Measurements from ENCODE around the gene C1orf210.

The C1orf210 gene

GRCh38 chr1:43305926-43306687 lies 20.7 kb upstream of the C1orf210 start:
- TF ChIP-seq, protein P1, sequence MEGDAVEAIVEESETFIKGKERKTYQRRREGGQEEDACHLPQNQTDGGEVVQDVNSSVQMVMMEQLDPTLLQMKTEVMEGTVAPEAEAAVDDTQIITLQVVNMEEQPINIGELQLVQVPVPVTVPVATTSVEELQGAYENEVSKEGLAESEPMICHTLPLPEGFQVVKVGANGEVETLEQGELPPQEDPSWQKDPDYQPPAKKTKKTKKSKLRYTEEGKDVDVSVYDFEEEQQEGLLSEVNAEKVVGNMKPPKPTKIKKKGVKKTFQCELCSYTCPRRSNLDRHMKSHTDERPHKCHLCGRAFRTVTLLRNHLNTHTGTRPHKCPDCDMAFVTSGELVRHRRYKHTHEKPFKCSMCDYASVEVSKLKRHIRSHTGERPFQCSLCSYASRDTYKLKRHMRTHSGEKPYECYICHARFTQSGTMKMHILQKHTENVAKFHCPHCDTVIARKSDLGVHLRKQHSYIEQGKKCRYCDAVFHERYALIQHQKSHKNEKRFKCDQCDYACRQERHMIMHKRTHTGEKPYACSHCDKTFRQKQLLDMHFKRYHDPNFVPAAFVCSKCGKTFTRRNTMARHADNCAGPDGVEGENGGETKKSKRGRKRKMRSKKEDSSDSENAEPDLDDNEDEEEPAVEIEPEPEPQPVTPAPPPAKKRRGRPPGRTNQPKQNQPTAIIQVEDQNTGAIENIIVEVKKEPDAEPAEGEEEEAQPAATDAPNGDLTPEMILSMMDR (IDR thresholded peaks at IDR 0.05; ENCODE audit: low read length, missing control alignments) = no peak
- no peak overlapping the region for H3K4me3 ChIP-seq (replicated peaks; ENCODE audit: low read depth, low read length)

DNA sequence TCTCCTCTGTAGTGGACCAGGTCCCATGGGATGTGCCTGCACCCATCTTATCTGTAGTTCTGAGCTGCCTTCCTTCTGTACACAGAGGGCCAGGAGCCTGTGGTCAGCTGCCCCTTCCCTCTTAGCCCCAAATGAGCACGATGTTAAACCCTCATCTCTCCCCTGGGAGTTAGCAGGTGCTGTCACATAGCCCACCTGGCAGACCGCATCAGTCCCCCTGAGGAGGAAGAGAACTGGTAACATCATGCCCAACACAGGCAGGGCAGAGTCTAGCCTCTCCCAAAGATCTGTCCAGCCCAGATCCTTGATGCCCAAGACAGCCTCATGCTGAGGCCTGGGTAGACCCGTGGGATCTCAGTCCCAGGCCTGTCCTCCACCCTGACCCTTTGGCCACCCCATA lies 20.1 kb upstream of the C1orf210 start:
- no peak for DNase-seq (ENCODE audit: low read depth)
- TF ChIP-seq, protein P1 (IDR thresholded peaks at IDR 0.05; ENCODE audit: low read length, missing control alignments) = no peak
- H3K4me3 ChIP-seq (replicated peaks; ENCODE audit: low read depth, low read length) = no peak overlapping the region

More at GRCh38 chr1:43305926-43306687, 20.7 kb upstream of the C1orf210 start:
- DNase-seq (ENCODE audit: low read depth) = no peak

- TF ChIP-seq, protein P1 (IDR thresholded peaks at IDR 0.05; ENCODE audit: low read length, missing control alignments) = no peak
- no peak overlapping the region for H3K4me3 ChIP-seq (replicated peaks; ENCODE audit: low read depth, low read length)
- DNase-seq (ENCODE audit: low read depth) = no peak
Measured at GRCh38 chr1:43304771-43305300, 19.5 kb upstream of the C1orf210 start.

DNA sequence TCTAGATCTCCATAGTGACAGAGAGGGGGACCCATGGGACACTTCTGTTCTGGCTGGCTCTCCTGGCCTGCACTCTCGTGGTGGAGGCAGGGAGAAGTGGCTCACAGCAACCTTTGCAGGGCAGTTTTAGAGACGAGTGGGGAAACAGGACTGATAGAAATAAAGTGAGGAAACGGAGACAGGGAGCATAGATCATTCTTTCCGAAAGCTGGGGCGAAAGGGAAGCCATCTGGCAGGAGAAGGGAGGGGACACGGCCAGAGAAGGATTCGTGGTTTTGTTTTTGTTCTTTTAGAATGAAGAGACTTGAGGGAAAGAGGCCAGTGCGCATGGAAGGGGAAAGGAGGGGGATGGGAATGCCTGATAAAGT lies 18.9 kb upstream of the C1orf210 start:
- H3K4me3 ChIP-seq (replicated peaks; ENCODE audit: low read depth, low read length) = no peak overlapping the region
- TF ChIP-seq, protein P1 (IDR thresholded peaks at IDR 0.05; ENCODE audit: low read length, missing control alignments) = no peak
- no peak for DNase-seq (ENCODE audit: low read depth)

DNA sequence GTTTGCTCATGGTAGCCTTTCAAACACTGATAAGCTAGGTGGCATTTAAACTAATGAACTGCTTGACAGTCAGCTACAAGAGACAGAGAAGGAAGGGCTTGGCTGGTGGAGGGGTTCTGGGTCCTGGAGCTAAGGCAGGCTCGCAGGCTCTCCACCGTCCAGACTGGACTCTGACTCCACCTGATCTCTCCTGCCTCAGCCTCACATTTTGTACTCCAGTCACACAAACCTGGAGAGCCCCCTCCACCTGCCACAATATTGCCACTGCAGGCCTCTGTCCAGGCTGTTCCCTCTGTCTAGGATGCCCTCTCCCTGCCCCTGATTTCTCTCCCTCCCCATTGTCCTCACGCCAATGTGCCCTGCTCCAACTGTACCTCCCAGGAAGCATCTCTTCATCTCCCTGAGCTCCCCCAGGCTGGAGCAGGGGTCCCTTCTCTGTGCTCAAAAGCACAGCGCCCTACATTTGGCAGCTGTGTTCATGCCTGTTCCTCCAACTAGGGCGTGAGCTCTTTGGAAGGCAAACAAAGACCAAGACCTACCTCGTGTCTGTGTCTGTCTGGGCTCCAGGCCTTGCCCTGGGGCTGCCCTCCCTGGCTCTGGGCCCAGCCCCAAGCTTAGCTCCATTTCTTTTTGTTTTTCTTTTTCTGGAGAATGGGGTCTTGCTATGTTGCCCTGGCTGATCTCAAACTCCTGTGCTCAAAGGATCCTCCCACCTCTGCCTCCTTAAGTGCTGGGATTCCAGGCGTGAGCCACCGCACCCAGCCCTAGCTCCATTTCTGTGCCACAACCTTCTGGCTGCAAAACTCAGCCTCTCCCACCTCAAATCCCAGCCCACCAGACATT lies 18.3 kb upstream of the C1orf210 start:
- DNase-seq (ENCODE audit: low read depth) = no peak
- no peak overlapping the region for H3K4me3 ChIP-seq (replicated peaks; ENCODE audit: low read depth, low read length)
- TF ChIP-seq, protein P1 (IDR thresholded peaks at IDR 0.05; ENCODE audit: low read length, missing control alignments) = no peak

- no peak for DNase-seq (ENCODE audit: low read depth)
- H3K4me3 ChIP-seq (replicated peaks; ENCODE audit: low read depth, low read length) = no peak overlapping the region
- TF ChIP-seq, protein P1 (IDR thresholded peaks at IDR 0.05; ENCODE audit: low read length, missing control alignments) = no peak
Measured at GRCh38 chr1:43302721-43303470, 17.5 kb upstream of the C1orf210 start.

All from fibroblast of pulmonary artery (primary cell).